Endothelial cell of umbilical vein (primary cell): ENCODE results near the gene SLMAP. TPM values are rescaled to one million over a fixed set of nuclear protein-coding genes. Genes with fewer than 3 reads are reported as not detected.

Experiments used
- BruUV-seq: library from RNA; stranded (reverse); fragments of 400-500 nt; replicated peaks from 2 replicates; lab custom pipeline; 2021; lab: Mats Ljungman, UMichigan
- CTCF ChIA-PET: fragments of 300-600, 350-600 bp; sonication (Branson Sonifier 250); formaldehyde crosslinking; loops from one replicate; lab custom pipeline; 2021; ENCODE audit warnings: antibody characterized with exemption, inconsistent platforms; lab: Charles Lee
- POLR2A ChIA-PET: fragments of 300-600, 350-600 bp; sonication (Branson Sonifier 250); formaldehyde crosslinking; loops from one replicate; lab custom pipeline; 2021; ENCODE audit warnings: antibody characterized with exemption, inconsistent platforms; lab: Charles Lee
- DNase-seq: peaks from one replicate; pipeline ENCODE4 v3.0.0-alpha.2; 2011; ENCODE audit warnings: low read depth, low spot score
- FAIRE-seq: peaks from 2 replicates; lab custom pipeline; 2011; peaks lifted over from hg19 to GRCh38; lab: Jason Lieb, UNC
- H2AFZ ChIP-seq: 2 replicates; pipeline ENCODE4 v1.6.0; 2012; ENCODE audit warnings: low read depth, low read length, control low read depth, inconsistent platforms
- H3K27ac ChIP-seq: 2 replicates; pipeline ENCODE4 v1.5.1; 2011; ENCODE audit warnings: low read depth, mild to moderate bottlenecking, control low read depth, low read length, moderate library complexity; ENCODE audit not compliant: insufficient read depth
- H3K27me3 ChIP-seq, 2 experiments: 2 replicates each; pipeline versions ENCODE4 v1.6.0 to v1.6.1; 2011; ENCODE audit warnings: low read length in 2 of 2, mixed read lengths in 1 of 2; ENCODE audit not compliant: control insufficient read depth in 2 of 2, insufficient read depth in 2 of 2
- H3K36me3 ChIP-seq, 2 experiments: 2 replicates in 1 of 2; 3 replicates in 1 of 2; pipeline ENCODE4 v1.5.1; 2011; ENCODE audit warnings: low read length in 2 of 2, mild to moderate bottlenecking in 1 of 2, moderate library complexity in 1 of 2; ENCODE audit not compliant: control insufficient read depth in 2 of 2, insufficient read depth in 2 of 2; ENCODE audit errors: extremely low read depth in 1 of 2
- H3K4me1 ChIP-seq: 3 replicates; pipeline ENCODE4 v1.5.1; 2011; ENCODE audit warnings: mild to moderate bottlenecking, low read length; ENCODE audit not compliant: control insufficient read depth, insufficient read depth; ENCODE audit errors: extremely low read depth
- H3K4me2 ChIP-seq: 2 replicates; pipeline ENCODE4 v1.6.1; 2011; ENCODE audit warnings: low read length, control low read depth, mixed read lengths; ENCODE audit not compliant: insufficient read depth
- H3K4me3 ChIP-seq, 3 experiments: fragments of 200-600 bp in 1 of 3; sonication (generic), shearing (Covaris generic) in 1 of 3; replicated peaks in 1 of 3; 2 replicates each; pipeline ENCODE4 v1.5.1; 2011 to 2016; ENCODE audit warnings: control low read depth in 3 of 3, low read length in 3 of 3, mild to moderate bottlenecking in 2 of 3, inconsistent platforms in 1 of 3, low read depth in 1 of 3, moderate library complexity in 1 of 3; ENCODE audit not compliant: insufficient read depth in 1 of 3
- H3K79me2 ChIP-seq: 2 replicates; pipeline ENCODE4 v1.6.0; 2012; ENCODE audit warnings: low read length, inconsistent platforms; ENCODE audit not compliant: control insufficient read depth, insufficient read depth
- H3K9ac ChIP-seq: replicated peaks from 2 replicates; pipeline ENCODE3; 2011; ENCODE audit warnings: low read length, control low read depth; ENCODE audit not compliant: insufficient read depth; ENCODE audit errors: extremely low read depth
- H3K9me1 ChIP-seq: replicated peaks from 3 replicates; pipeline ENCODE4 v1.6.0; 2011; ENCODE audit warnings: mild to moderate bottlenecking, low read length; ENCODE audit not compliant: control insufficient read depth, insufficient read depth; ENCODE audit errors: extremely low read depth
- H3K9me3 ChIP-seq: replicated peaks from 2 replicates; pipeline ENCODE4 v1.5.1; 2012; ENCODE audit warnings: low read length, inconsistent platforms; ENCODE audit not compliant: control insufficient read depth, insufficient read depth
- H4K20me1 ChIP-seq: replicated peaks from 2 replicates; pipeline ENCODE3; 2011; ENCODE audit warnings: mild to moderate bottlenecking, low read length; ENCODE audit not compliant: control insufficient read depth, insufficient read depth; ENCODE audit errors: extremely low read depth
- EZH2 ChIP-seq: IDR thresholded peaks from 2 replicates; pipeline ENCODE4 v1.6.1; 2012; ENCODE audit warnings: borderline replicate concordance, low read depth, mild to moderate bottlenecking, moderate library complexity, low read length, inconsistent platforms; ENCODE audit not compliant: severe bottlenecking
- FOS ChIP-seq: IDR thresholded peaks from 2 replicates; pipeline ENCODE4 v1.6.1; 2011; ENCODE audit warnings: mild to moderate bottlenecking, low read length, moderate library complexity, borderline replicate concordance; ENCODE audit not compliant: insufficient read depth
- GATA2 ChIP-seq: IDR thresholded peaks from 2 replicates; pipeline ENCODE4 v1.7.0; 2011; ENCODE audit warnings: low read depth, mild to moderate bottlenecking, moderate library complexity, mixed read lengths, low read length; ENCODE audit not compliant: insufficient read length, insufficient read depth
- JUN ChIP-seq: IDR thresholded peaks from 2 replicates; pipeline ENCODE4 v1.6.1; 2011; ENCODE audit warnings: borderline replicate concordance, low read depth; ENCODE audit not compliant: insufficient read length, insufficient read depth
- MYC ChIP-seq: IDR thresholded peaks from one replicate; pipeline ENCODE4 v1.6.1; 2011; ENCODE audit warnings: mild to moderate bottlenecking, low read depth, low read length
- POLR2A ChIP-seq: IDR thresholded peaks from 2 replicates; pipeline ENCODE4 v1.6.1; 2012; ENCODE audit warnings: low read depth, mild to moderate bottlenecking, control low read depth, low read length
- POLR2AphosphoS5 ChIP-seq: IDR thresholded peaks from 2 replicates; pipeline ENCODE4 v1.6.1; 2012; ENCODE audit warnings: low read depth, mild to moderate bottlenecking, control low read depth, low read length, moderate library complexity; ENCODE audit not compliant: insufficient read depth
- dilution Hi-C: fragments of 300-500 bp; cut with MboI; formaldehyde crosslinking; loops from one replicate; pipeline ENCODE4 v1.15.0; 2019; ENCODE audit warnings: low sequenced_read_pairs; ENCODE audit not compliant: extremely low pct_ligation_motif_present
- intact Hi-C: fragments of 100-400 bp; cut with micrococcal nuclease; formaldehyde crosslinking; loops from one replicate; pipeline ENCODE4 v1.10.0; 2022
- polyA plus RNA-seq, 4 experiments: library from polyadenylated mRNA; depleted of rRNA in 3 of 4; stranded (reverse) in 3 of 4; unstranded in 1 of 4; fragments of >200 nt; gene quantifications; 2 replicates each; pipeline versions ENCODE4 v1.2.1 to v1.2.3, GENCODE V29; 2011 to 2012; ENCODE audit warnings: missing spikeins in 1 of 4
- total RNA-seq: library from RNA; stranded (reverse); gene quantifications from 2 replicates; pipeline ENCODE4 v1.2.3, GENCODE V29; 2021
- TF ChIP-seq, protein P1 (sequence below): IDR thresholded peaks from 2 replicates; pipeline ENCODE4 v1.6.1; 2011; ENCODE audit not compliant: insufficient read depth, insufficient read length
- TF ChIP-seq, protein P2 (sequence below), 2 donors: IDR thresholded peaks; 1 replicate in 1 of 2; 2 replicates in 1 of 2; pipeline ENCODE4 v1.5.1; 2011; ENCODE audit warnings: low read length in 2 of 2, mild to moderate bottlenecking in 2 of 2, moderate library complexity in 2 of 2, control low read depth in 1 of 2, inconsistent platforms in 1 of 2, low read depth in 1 of 2; ENCODE audit not compliant: insufficient read depth in 1 of 2; ENCODE audit errors: extremely low read depth in 1 of 2

The SLMAP gene
- total and polyA plus RNA-seq, 2 donors (not counting 3 experiments of a cell fraction or from before 2014, with no cell fraction given), result 9.8 to 54.7 TPM

GRCh38 chr3:57743496-57743895, 12.6 kb upstream of the SLMAP start:
- Histone ChIP-seq H3K27ac (no peak overlapping the region), H3K9me3 (no peaks in the 10 kb centered on the region), H3K4me3 (no peak overlapping the region), H4K20me1 (no peaks in the 10 kb centered on the region), H3K27me3 (no peaks in the 10 kb centered on the region), H3K9ac (no peak overlapping the region), H3K4me2 (no peak overlapping the region), H3K9me1 (no peaks in the 10 kb centered on the region), H3K79me2 (no peaks in the 10 kb centered on the region), H3K4me1 (no peaks in the 10 kb centered on the region), H3K36me3 (no peaks in the 10 kb centered on the region), H2AFZ (no peak overlapping the region)
- DNase-seq, result no peak
- ChIA-PET CTCF (interaction anchor here (0.9 to 1.4 kb wide), 3 partner anchors 10 to 110 kb away, joined by 3 to 4 read pairs (median 4); no protein-coding TSS in a partner anchor), POLR2A (interaction anchor here (0.6 kb wide), 1 partner anchor 154 kb away, joined by 3 read pairs; no protein-coding TSS in a partner anchor)
- no peak for FAIRE-seq
- dilution Hi-C loops (no loop called here), intact Hi-C loops (no loop called here)
- BruUV-seq, result no TSS peak
- TF ChIP-seq MYC (no peak), EZH2 (no peak), FOS (no peak), GATA2 (no peak), POLR2AphosphoS5 (no peak), POLR2A (no peak), JUN (no peak)
- TF ChIP-seq, protein P1, sequence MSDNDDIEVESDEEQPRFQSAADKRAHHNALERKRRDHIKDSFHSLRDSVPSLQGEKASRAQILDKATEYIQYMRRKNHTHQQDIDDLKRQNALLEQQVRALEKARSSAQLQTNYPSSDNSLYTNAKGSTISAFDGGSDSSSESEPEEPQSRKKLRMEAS, result no peak
- TF ChIP-seq, protein P2, sequence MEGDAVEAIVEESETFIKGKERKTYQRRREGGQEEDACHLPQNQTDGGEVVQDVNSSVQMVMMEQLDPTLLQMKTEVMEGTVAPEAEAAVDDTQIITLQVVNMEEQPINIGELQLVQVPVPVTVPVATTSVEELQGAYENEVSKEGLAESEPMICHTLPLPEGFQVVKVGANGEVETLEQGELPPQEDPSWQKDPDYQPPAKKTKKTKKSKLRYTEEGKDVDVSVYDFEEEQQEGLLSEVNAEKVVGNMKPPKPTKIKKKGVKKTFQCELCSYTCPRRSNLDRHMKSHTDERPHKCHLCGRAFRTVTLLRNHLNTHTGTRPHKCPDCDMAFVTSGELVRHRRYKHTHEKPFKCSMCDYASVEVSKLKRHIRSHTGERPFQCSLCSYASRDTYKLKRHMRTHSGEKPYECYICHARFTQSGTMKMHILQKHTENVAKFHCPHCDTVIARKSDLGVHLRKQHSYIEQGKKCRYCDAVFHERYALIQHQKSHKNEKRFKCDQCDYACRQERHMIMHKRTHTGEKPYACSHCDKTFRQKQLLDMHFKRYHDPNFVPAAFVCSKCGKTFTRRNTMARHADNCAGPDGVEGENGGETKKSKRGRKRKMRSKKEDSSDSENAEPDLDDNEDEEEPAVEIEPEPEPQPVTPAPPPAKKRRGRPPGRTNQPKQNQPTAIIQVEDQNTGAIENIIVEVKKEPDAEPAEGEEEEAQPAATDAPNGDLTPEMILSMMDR (IDR thresholded peaks at IDR 0.05; ENCODE audit: extremely low read depth in 1 of 2, insufficient read depth in 1 of 2, low read depth in 1 of 2, low read length in 2 of 2), result no peak
